T47D (cell line): ENCODE data around the gene TXNRD3.
"Not testable (repeated sequence)": the region's sequence is repeated elsewhere in the genome, so short reads cannot be mapped to it uniquely, and the experiment has no call there.

Source experiments
- DNase-seq, 2 experiments: peaks; one replicate each; pipeline versions ENCODE4 v3.0.0 to v3.0.0-alpha.2; 2011 to 2012; ENCODE audit warnings: low read depth in 1 of 2, low spot score in 1 of 2
- JUND ChIP-seq: IDR thresholded peaks from 2 replicates; pipeline ENCODE4 v1.6.1; 2012; ENCODE audit warnings: low read depth
- in situ Hi-C: cut with HindIII; loops from 2 replicates; pipeline ENCODE4 v1.10.0; 2016; ENCODE audit warnings: low sequenced_read_pairs, low pct_unique_long_range_greater_than_20kb

The TXNRD3 gene

GRCh38 chr3:126620738-126621137 lies 34.2 kb downstream of the TXNRD3 start:
- TF ChIP-seq JUND = no peak
- in situ Hi-C loops = no loop called here
- DNase-seq = no peak

DNA sequence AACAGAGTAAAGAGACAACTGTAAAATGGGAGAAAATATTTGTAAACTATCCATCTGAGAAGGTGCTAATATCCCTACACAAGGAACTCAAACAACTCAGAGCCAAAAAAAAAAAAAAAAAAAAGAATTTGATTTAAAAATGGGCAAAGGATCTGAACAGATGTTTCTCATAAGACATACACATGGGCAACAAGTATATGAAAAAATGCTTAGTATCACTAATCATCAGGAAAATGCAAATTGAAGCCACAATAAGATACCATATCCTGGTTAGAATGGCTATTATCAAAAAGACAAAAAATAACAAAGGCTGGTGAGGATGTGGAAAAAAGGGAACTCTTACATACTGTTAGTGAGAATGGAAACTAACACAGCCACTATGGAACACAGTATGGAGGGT lies 36.2 kb downstream of the TXNRD3 start:
- no peak for TF ChIP-seq JUND
- in situ Hi-C loops = no loop called here
- DNase-seq = no peak

GRCh38 chr3:126618021-126618420 lies 36.9 kb downstream of the TXNRD3 start:
- DNase-seq = no peak
- TF ChIP-seq JUND = no peak
- in situ Hi-C loops = no loop called here

DNA sequence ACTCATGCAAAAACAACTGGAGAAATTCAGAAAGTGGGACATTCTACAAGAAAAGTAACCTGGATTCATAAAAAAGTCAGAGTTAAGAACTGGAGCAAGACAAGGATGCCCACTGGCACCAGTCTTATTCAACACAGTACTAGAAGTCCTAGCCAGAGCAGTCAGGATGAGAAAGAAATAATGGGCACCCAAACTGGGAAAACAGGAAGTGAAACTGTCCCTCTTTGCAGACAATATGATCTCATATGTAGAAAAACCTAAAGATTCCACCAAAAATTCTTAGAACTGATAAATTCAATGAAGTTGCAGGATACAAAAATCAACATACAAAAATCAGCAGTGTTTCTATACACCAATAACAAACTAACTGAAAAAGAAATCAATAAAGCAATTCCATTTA lies 37.4 kb downstream of the TXNRD3 start:
- DNase-seq = no peak
- in situ Hi-C loops = no loop called here
- no peak for TF ChIP-seq JUND

DNA sequence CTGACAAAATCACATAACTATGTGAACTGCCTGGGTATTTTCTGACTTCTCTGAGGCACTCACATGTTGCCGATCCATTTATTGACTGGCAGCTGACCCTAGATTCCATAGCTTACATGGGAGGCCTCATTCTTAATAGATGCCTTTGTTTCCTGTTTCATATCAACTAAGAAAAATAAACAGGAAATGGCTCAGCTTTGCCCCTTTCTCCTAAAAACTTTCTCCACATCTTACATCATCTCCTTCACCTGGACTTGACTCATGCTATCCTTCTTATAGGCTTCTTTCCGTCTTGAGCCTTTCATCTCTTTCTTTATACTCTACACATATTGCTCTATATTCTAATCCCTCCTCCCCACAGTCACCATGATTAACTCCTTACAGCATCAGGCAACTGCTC lies 38.0 kb downstream of the TXNRD3 start:
- TF ChIP-seq JUND = no peak
- DNase-seq = no peak
- in situ Hi-C loops = no loop called here

- in situ Hi-C loops = no loop called here
- no peak for TF ChIP-seq JUND
- DNase-seq = no peak
Measured at GRCh38 chr3:126613479-126614188, 41.3 kb downstream of the TXNRD3 start.

DNA sequence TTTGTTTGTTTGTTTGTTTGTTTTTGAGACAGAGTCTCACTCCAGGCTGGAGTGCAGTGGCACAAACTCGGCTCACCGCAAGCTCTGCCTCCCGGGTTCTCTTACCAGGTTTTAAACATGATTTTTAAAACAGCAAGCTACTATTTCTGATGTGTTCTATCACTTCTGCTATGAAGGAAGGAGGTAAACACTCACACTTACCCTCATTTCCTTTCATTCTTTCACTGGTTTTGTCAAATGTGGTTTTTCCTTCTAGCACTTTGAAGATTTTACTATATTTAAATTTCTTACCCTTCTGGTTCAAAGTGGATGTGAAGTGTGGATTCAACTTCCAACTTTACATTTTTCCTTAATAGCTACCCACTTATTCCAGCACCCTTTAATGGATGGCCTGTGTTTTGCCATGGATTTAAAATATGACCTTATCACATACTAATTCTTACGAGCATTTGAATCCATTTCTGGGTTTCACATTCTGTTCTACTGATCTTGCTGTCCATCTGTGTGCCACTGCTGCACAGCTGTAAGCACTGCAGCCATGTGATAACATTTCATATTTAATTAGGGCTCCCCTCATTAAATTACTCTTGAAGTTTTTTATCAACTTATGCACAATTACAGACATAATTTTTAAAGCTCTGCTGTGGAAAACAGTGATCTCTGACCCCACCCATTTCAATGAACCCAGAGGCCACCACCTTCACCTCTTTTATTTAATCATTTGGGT lies 42.3 kb downstream of the TXNRD3 start:
- in situ Hi-C loops = no loop called here

GRCh38 chr3:126609909-126610308 lies 45.0 kb downstream of the TXNRD3 start:
- in situ Hi-C loops = no loop called here
- no peak for DNase-seq
- no peak for TF ChIP-seq JUND

More for the DNA sequence above, 42.3 kb downstream of the TXNRD3 start:
- DNase-seq = no peak
- TF ChIP-seq JUND = no peak

- no peak for DNase-seq
- TF ChIP-seq JUND = no peak
- in situ Hi-C loops = no loop called here
Measured at GRCh38 chr3:126607214-126607908, 47.6 kb downstream of the TXNRD3 start.

GRCh38 chr3:126606001-126606400 lies 48.9 kb downstream of the TXNRD3 start:
- TF ChIP-seq JUND = no peak
- no peak for DNase-seq
- in situ Hi-C loops = no loop called here

DNA sequence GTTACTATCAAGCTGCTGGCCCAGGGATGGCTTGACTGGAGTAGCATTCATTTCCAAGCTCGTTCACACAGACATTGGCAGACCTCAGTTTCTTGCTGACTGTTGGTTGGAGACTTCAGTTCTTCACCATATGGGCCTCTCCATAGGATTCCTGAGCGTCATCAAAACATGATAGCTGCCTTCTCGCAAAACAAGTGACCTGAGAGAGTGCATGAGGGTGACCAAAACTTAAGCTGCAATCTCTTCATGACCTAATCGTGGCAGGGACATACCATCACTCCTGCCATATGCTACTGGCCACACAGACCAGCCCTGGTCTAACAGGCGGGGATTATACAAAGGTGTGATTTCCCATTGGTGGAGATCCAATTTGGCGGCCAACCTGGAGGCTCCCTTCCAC lies 50.2 kb downstream of the TXNRD3 start:
- DNase-seq = no peak
- TF ChIP-seq JUND = no peak
- in situ Hi-C loops = no loop called here

DNA sequence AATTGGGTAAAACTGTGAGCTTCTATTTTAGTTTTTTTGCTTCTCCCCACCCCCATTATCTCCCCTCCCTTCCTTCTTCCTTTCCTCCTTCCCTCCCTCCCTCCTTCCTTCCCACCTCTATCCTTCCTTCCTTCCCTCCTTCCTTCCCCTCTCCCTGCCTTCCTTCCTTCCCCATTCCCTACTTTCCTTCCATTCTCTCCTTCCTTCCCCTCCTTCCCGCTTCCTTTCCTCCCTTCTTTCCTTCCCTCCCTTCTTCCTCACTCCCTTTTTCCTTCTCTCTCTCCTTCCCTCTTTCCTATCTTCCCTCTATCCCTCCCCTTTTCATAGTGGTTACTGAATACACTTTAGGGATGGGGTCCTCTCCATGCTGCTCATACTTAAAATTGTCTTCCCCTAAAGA lies 55.8 kb downstream of the TXNRD3 start:
- DNase-seq = no peak
- TF ChIP-seq JUND = no peak
- in situ Hi-C loops = no loop called here

GRCh38 chr3:126595479-126595878 lies 59.4 kb downstream of the TXNRD3 start:
- DNase-seq, in situ Hi-C loops: not testable (repeated sequence)

GRCh38 chr3:126591515-126591914 lies 63.4 kb downstream of the TXNRD3 start:
- DNase-seq, in situ Hi-C loops: not testable (repeated sequence)
